Body of pancreas (tissue), 4 donors: ENCODE measurements around the gene TOM1L2. TPM values are rescaled to one million over a fixed set of nuclear protein-coding genes. Genes with fewer than 3 reads are reported as not detected.

ENCODE experiments used
- ATAC-seq: fragments of 150-250 bp; one replicate; pipeline ENCODE4 v1.9.1; 2016
- DNase-seq, 4 donors: peaks; one replicate each; pipeline ENCODE4 v3.0.0-alpha.2; 2019
- H3K27ac ChIP-seq, 4 donors: fragments of 200-600 bp; sonication (generic); 1 replicate in 3 of 4; 2 replicates in 1 of 4; pipeline versions ENCODE4 v1.5.1 to v1.6.1; 2016 to 2019; ENCODE audit warnings: mild to moderate bottlenecking in 1 of 4, mixed read lengths in 1 of 4, moderate library complexity in 1 of 4
- H3K27me3 ChIP-seq, 2 donors: fragments of 200-600 bp; sonication (generic); one replicate each; pipeline ENCODE4 v1.6.0; 2016; ENCODE audit warnings: mild to moderate bottlenecking in 1 of 2
- H3K36me3 ChIP-seq, 2 donors: fragments of 200-600 bp; sonication (generic); replicated peaks in 1 of 2; 2 replicates each; pipeline ENCODE4 v1.5.1; 2016; ENCODE audit warnings: low read depth in 2 of 2; ENCODE audit not compliant: insufficient read depth in 1 of 2
- H3K4me1 ChIP-seq: fragments of 200-600 bp; sonication (generic); one replicate; pipeline ENCODE4 v1.6.0; 2016
- H3K4me3 ChIP-seq, 2 donors: fragments of 200-600 bp; sonication (generic); 1 replicate in 1 of 2; 2 replicates in 1 of 2; pipeline ENCODE4 v1.5.1; 2016 to 2019
- H3K9me3 ChIP-seq, 3 donors: fragments of 200-600 bp; sonication (generic); 1 replicate in 2 of 3; 2 replicates in 1 of 3; pipeline ENCODE4 v1.5.1; 2016
- CTCF ChIP-seq, 7 experiments: fragments of 450-650 bp in 4 of 7; fragments of 200-600 bp in 3 of 7; sonication (generic) in 3 of 7; IDR thresholded peaks; one replicate each; pipeline ENCODE4 v1.5.1; 2016 to 2019; ENCODE audit warnings: antibody characterized with exemption in 7 of 7
- POLR2A ChIP-seq, 3 donors: fragments of 450-650 bp; IDR thresholded peaks; one replicate each; pipeline ENCODE4 v1.6.1; 2016; ENCODE audit warnings: antibody characterized with exemption in 3 of 3, mild to moderate bottlenecking in 2 of 3
- WGBS, 2 donors: methylation state at CpG; one replicate each; pipeline ENCODE4 v1.1.5; 2017; 5-methylcytosine and 5-hydroxymethylcytosine counted together
- intact Hi-C: fragments of 100-400 bp; cut with DNase I; formaldehyde crosslinking; loops from one replicate; pipeline ENCODE4 v1.15.1; 2023
- total RNA-seq, 2 donors: library from RNA; depleted of rRNA; stranded (reverse); fragments of >200 nt; gene quantifications; one replicate each; pipeline ENCODE4 v1.1.0, GENCODE V29; 2016

Gene TOM1L2
- total RNA-seq, 2 donors from 2014 or later: 35.9 to 55.8 TPM

- Histone ChIP-seq H3K27me3 (no peaks in the 10 kb centered on the region), H3K4me3 (no peak overlapping the region), H3K36me3 (no peaks in the 10 kb centered on the region), H3K27ac (no peak overlapping the region), H3K4me1 (no peaks in the 10 kb centered on the region), H3K9me3 (no peaks in the 10 kb centered on the region)
- intact Hi-C loops: no loop called here
- no peak for ATAC-seq
- no peak for DNase-seq
- TF ChIP-seq CTCF (IDR thresholded peaks at IDR 0.05) (no peak), POLR2A (IDR thresholded peaks at IDR 0.05) (no peak)
- 72 to 79% methylated on average over 3 of the region's 3 CpGs for WGBS, 2 donors
These were observed 33.3 kb upstream of the TOM1L2 start for GRCh38 chr17:18005496-18005895.

GRCh38 chr17:18004884-18005305, 32.7 kb upstream of the TOM1L2 start:
- Histone ChIP-seq H3K27ac (no peak overlapping the region), H3K9me3 (no peaks in the 10 kb centered on the region), H3K4me1 (no peaks in the 10 kb centered on the region), H3K4me3 (no peak overlapping the region), H3K27me3 (no peaks in the 10 kb centered on the region), H3K36me3 (no peaks in the 10 kb centered on the region)
- 90% methylated on average over 9 of the region's 9 CpGs for WGBS, 2 donors
- DNase-seq (no peak), ATAC-seq (no peak)
- TF ChIP-seq CTCF (IDR thresholded peaks at IDR 0.05): no peak
- TF ChIP-seq POLR2A (IDR thresholded peaks at IDR 0.05): no peak
- intact Hi-C loops: no loop called here

DNA sequence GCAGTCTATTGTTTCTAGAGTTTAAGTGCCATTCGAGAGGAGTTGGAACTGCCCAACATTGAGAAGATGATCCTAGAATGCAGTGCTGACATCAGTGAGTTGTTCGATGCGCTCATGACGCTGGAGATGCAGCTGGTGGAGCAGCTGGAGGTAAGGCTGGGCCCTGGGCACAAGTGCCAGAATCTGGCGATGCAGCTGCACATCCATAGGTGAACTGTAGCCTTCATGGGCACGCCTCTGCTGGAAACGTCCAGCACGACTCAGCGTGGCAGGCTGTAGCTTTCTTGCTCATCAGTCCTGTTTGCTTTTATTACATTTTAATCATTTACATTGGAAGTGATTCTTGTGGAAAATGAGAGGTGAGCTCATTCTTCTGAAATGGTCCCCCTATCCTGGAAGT, 32.1 kb upstream of the TOM1L2 start:
- Histone ChIP-seq H3K27me3 (no peaks in the 10 kb centered on the region), H3K4me1 (no peaks in the 10 kb centered on the region), H3K27ac (no peak overlapping the region), H3K4me3 (no peak overlapping the region), H3K9me3 (no peaks in the 10 kb centered on the region), H3K36me3 (no peaks in the 10 kb centered on the region)
- WGBS, 2 donors: 84 to 90% methylated on average over 9 of the region's 9 CpGs
- intact Hi-C loops: no loop called here
- TF ChIP-seq POLR2A (IDR thresholded peaks at IDR 0.05) (no peak), CTCF (IDR thresholded peaks at IDR 0.05) (no peak)
- no peak for ATAC-seq
- no peak for DNase-seq

DNA sequence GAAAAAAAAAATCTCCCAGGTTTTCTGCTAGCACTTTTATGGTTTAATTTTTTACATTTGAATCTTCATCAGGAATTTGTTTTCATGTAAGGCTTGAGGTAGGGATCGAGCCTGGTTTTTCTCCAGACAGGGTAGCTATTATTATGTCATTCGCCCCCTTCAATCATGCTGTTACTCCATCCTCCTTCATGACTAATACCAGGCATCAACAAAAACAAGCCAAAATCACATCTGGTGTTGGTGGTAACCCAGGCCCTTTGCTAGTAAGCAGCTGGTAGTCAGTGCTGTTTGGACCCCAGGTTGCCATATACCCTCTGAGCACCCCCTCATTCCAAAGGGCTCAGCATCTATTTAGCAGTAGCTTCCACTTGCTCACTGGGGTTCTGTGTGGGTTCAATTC, 30.0 kb upstream of the TOM1L2 start:
- WGBS, 2 donors: 95% methylated on average over 2 of the region's 2 CpGs
- H3K27me3 ChIP-seq: no peaks in the 10 kb centered on the region
- H3K4me1 ChIP-seq: no peaks in the 10 kb centered on the region
- DNase-seq: no peak
- no peaks in the 10 kb centered on the region for H3K36me3 ChIP-seq
- intact Hi-C loops: no loop called here
- TF ChIP-seq POLR2A (IDR thresholded peaks at IDR 0.05) (no peak), CTCF (IDR thresholded peaks at IDR 0.05) (no peak)
- ATAC-seq: no peak
- no peak overlapping the region for H3K27ac ChIP-seq
- H3K9me3 ChIP-seq: no peaks in the 10 kb centered on the region
- no peak overlapping the region for H3K4me3 ChIP-seq

GRCh38 chr17:18000030-18000408, 27.8 kb upstream of the TOM1L2 start:
- no peaks in the 10 kb centered on the region for H3K36me3 ChIP-seq
- no peak for ATAC-seq
- intact Hi-C loops: no loop called here
- H3K4me3 ChIP-seq: no peak overlapping the region
- no peaks in the 10 kb centered on the region for H3K27me3 ChIP-seq
- DNase-seq: no peak
- H3K9me3 ChIP-seq: no peaks in the 10 kb centered on the region
- no peaks in the 10 kb centered on the region for H3K4me1 ChIP-seq
- TF ChIP-seq POLR2A (IDR thresholded peaks at IDR 0.05) (no peak), CTCF (IDR thresholded peaks at IDR 0.05) (no peak)
- H3K27ac ChIP-seq: no peak overlapping the region
- WGBS, 2 donors: 64 to 67% methylated on average over 8 of the region's 8 CpGs
